ENCODE measurements around the gene PLXDC1. TPM values are rescaled to one million over a fixed set of nuclear protein-coding genes. Genes with fewer than 3 reads are reported as not detected.

PLXDC1 gene
- total RNA-seq, 2 donors from 2014 or later: 6.5 TPM; not detected in 1

DNA sequence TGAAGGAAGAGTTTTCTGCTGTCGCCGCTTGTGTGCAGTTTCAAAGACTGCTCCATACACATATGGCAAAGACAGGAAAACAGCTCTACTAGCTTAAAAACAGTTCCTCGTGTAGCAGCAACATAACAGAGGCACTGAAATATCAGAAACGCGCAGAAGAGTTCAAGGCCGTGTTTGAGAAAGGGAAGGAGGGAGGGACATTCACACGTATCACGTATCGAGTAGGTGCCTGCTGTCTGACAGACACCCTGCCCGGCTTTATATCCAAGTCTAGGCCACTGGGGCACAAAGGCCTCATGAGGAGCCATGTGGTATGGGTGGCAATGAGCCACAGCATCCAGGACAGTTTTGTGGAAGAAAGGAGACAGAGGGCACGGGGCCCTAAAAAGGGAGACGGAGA, 50.3 kb downstream of the PLXDC1 start:
- WGBS, 2 donors: 76 to 91% methylated on average over 12 of the region's 12 CpGs
- Histone ChIP-seq H3K9me3 (no peaks in the 10 kb centered on the region), H3K27ac (no peak overlapping the region), H3K27me3 (no peaks in the 10 kb centered on the region), H3K36me3 (replicated peaks in 1 of 2; ENCODE audit: insufficient read depth in 1 of 2, low read depth in 2 of 2) (no peaks in the 10 kb centered on the region), H3K4me1 (peaks cover 14% of the 10 kb centered on the region), H3K4me3 (no peak overlapping the region)
- DNase-seq (no peak), ATAC-seq (no peak)
- TF ChIP-seq, protein P1, sequence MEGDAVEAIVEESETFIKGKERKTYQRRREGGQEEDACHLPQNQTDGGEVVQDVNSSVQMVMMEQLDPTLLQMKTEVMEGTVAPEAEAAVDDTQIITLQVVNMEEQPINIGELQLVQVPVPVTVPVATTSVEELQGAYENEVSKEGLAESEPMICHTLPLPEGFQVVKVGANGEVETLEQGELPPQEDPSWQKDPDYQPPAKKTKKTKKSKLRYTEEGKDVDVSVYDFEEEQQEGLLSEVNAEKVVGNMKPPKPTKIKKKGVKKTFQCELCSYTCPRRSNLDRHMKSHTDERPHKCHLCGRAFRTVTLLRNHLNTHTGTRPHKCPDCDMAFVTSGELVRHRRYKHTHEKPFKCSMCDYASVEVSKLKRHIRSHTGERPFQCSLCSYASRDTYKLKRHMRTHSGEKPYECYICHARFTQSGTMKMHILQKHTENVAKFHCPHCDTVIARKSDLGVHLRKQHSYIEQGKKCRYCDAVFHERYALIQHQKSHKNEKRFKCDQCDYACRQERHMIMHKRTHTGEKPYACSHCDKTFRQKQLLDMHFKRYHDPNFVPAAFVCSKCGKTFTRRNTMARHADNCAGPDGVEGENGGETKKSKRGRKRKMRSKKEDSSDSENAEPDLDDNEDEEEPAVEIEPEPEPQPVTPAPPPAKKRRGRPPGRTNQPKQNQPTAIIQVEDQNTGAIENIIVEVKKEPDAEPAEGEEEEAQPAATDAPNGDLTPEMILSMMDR (IDR thresholded peaks at IDR 0.05): no peak
- TF ChIP-seq POLR2A (IDR thresholded peaks at IDR 0.05): no peak
- intact Hi-C loops (cut with DNase I): no loop called here

DNA sequence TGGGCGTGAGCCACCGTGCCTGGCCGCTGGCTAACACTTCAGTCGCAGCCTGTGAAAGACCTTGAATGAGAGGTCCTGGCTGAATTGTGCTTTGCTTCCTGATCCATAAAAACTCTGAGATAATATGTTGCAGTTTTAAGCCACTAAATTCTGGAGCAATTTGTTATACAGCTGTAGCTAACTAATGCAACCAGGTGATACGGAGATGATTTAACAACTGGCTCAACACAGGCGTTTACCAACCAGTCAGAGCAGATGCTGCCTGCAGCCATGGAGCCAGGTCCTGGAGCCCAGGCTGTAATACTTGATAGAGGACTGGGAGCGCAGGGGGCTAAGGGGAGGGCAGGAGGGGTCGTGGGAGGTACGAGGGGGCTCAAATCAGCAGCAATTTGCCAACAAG, 50.9 kb downstream of the PLXDC1 start:
- Histone ChIP-seq H3K36me3 (replicated peaks in 1 of 2; ENCODE audit: insufficient read depth in 1 of 2, low read depth in 2 of 2) (no peaks in the 10 kb centered on the region), H3K27me3 (no peaks in the 10 kb centered on the region), H3K4me1 (peaks cover 14% of the 10 kb centered on the region), H3K4me3 (no peak overlapping the region), H3K27ac (no peak overlapping the region), H3K9me3 (no peaks in the 10 kb centered on the region)
- ATAC-seq (no peak), DNase-seq (no peak)
- WGBS, 2 donors: 90 to 94% methylated on average over 8 to 9 of the region's 9 CpGs
- intact Hi-C loops (cut with DNase I): no loop called here
- TF ChIP-seq, protein P1 (IDR thresholded peaks at IDR 0.05): no peak
- no peak for TF ChIP-seq POLR2A (IDR thresholded peaks at IDR 0.05)

DNA sequence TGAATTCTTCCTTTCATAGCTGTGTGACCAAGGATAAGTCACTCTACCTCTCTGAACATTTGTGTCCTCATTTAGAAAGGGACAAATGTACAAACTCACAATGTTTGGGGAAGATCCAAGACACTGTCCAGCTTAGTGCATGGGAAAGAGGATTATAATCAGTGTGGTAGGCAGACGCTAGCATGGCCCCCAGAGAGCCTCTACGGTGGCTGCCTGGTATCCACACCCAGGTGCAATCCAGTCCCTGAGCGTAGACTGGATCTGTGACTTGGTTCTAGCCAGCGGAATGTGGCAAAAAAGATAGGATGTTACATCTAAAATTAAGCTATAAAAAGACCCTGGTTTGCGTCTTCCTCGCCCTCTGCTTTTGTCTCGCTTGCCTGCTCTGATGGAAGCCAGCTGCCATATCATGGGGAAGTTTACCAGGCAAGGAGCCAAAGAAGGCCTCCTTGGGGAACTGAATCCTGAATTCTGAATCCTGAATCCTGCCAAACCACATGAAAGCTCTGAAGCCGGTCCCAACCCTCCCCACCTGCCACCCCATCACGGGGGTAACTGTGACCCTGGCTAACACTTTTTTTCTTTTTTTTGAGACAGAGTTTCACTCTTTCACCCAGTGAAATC, 51.7 kb downstream of the PLXDC1 start:
- WGBS, 2 donors: 78 to 84% methylated on average over 9 of the region's 9 CpGs
- no peak overlapping the region for H3K4me3 ChIP-seq
- no peak for TF ChIP-seq POLR2A (IDR thresholded peaks at IDR 0.05)
- TF ChIP-seq, protein P1 (IDR thresholded peaks at IDR 0.05): no peak
- H3K36me3 ChIP-seq (replicated peaks in 1 of 2; ENCODE audit: insufficient read depth in 1 of 2, low read depth in 2 of 2): no peaks in the 10 kb centered on the region
- intact Hi-C loops (cut with DNase I): no loop called here
- peaks cover 14% of the 10 kb centered on the region for H3K4me1 ChIP-seq
- no peaks in the 10 kb centered on the region for H3K27me3 ChIP-seq
- no peaks in the 10 kb centered on the region for H3K9me3 ChIP-seq
- no peak overlapping the region for H3K27ac ChIP-seq
- no peak for ATAC-seq
- peak in 2 of 4 donors; percentile 17 to 48 for DNase-seq

DNA sequence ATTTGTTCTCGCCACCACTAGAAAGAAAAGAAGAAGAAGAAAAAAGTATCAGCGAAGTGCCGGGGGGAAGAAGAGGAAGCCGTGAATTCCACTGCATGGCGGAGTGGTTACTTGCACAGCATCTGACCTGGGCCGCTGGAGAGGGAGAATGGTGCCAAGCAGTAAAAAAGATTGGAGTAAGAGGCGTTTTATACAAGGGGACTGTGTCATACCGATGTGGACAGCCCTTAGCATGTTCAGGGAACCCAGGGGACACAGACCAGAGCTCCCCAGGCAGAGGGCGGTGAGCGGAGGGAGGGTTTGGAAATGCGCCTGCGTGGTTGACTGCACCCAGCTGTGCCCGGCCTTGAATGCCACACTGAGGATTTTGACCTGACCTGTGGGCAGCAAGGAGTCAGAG, 52.8 kb downstream of the PLXDC1 start:
- 60 to 76% methylated on average over 13 of the region's 13 CpGs for WGBS, 2 donors
- no peak for TF ChIP-seq POLR2A (IDR thresholded peaks at IDR 0.05)
- TF ChIP-seq, protein P1 (IDR thresholded peaks at IDR 0.05): no peak
- H3K9me3 ChIP-seq: no peaks in the 10 kb centered on the region
- no peak overlapping the region for H3K4me3 ChIP-seq
- no peak for DNase-seq
- H3K4me1 ChIP-seq: peaks cover 2% of the 10 kb centered on the region
- H3K27me3 ChIP-seq: no peaks in the 10 kb centered on the region
- intact Hi-C loops (cut with DNase I): no loop called here
- no peak overlapping the region for H3K27ac ChIP-seq
- ATAC-seq: no peak
- no peaks in the 10 kb centered on the region for H3K36me3 ChIP-seq (replicated peaks in 1 of 2; ENCODE audit: insufficient read depth in 1 of 2, low read depth in 2 of 2)

DNA sequence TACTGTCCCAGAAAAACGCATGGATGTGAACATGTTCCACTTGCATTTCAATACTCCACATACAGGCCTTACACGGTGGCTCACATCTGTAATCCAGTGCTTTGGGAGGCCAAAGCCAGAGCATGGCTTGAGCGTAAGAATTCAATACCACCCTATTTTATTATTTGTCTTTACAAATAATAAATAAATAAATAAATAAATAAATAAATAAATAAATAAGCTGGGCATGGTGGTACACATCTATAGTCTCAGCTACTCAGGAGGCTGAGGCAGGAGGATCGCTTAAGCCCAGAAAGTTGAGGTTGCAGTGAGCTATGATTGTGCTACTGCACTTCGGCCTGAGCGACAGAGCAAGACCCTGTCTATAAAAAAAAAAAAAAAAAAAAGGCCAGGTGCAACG, 53.9 kb downstream of the PLXDC1 start:
- Histone ChIP-seq H3K4me1 (no peaks in the 10 kb centered on the region), H3K4me3 (no peak overlapping the region), H3K9me3 (no peaks in the 10 kb centered on the region), H3K27ac (no peak overlapping the region), H3K36me3 (replicated peaks in 1 of 2; ENCODE audit: insufficient read depth in 1 of 2, low read depth in 2 of 2) (no peaks in the 10 kb centered on the region), H3K27me3 (no peaks in the 10 kb centered on the region)
- TF ChIP-seq, protein P1 (IDR thresholded peaks at IDR 0.05): no peak
- no peak for TF ChIP-seq POLR2A (IDR thresholded peaks at IDR 0.05)
- intact Hi-C loops (cut with DNase I): no loop called here
- 80 to 83% methylated on average over 7 of the region's 7 CpGs for WGBS, 2 donors
- ATAC-seq: no peak
- DNase-seq: no peak

Measured in body of pancreas (tissue), 4 donors.